Sigmoid colon (tissue), 3 donors: Measurements from ENCODE around the gene DYSF.

Experiments
- POLR2A ChIP-seq, 2 donors: fragments of 450-650 bp; IDR thresholded peaks; one replicate each; pipeline ENCODE4 v1.6.1; 2016; ENCODE audit warnings: antibody characterized with exemption in 2 of 2, mild to moderate bottlenecking in 2 of 2, moderate library complexity in 2 of 2
- TF ChIP-seq, protein P1 (sequence below), 4 experiments: fragments of 450-650 bp in 3 of 4; fragments of 200-600 bp in 1 of 4; IDR thresholded peaks; one replicate each; pipeline ENCODE4 v1.5.1; 2016 to 2019; ENCODE audit warnings: antibody characterized with exemption in 4 of 4, mild to moderate bottlenecking in 3 of 4, moderate library complexity in 2 of 4

DNA sequence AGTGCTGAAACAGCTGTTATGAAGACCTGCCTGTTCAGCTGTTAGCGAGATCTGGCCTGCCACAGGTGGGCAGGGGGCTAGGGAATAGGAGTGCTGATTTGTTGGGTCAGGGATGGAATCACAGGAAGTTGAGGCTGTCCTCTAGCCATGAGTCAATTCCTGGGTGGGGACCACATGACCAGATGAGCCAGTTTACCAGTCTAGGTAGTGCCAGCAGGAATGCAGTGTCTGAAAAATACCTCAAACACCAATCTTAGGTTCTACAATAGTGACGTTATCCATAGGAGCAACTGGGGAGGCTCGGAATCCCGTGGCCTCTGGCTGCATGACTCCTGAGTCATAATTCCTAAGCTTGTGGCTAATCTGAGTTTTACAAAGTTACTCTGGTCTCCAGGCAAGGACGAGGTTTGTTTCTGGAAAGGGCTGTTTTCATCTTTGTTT is 44.9 kb downstream of the DYSF start:
- TF ChIP-seq, protein P1, sequence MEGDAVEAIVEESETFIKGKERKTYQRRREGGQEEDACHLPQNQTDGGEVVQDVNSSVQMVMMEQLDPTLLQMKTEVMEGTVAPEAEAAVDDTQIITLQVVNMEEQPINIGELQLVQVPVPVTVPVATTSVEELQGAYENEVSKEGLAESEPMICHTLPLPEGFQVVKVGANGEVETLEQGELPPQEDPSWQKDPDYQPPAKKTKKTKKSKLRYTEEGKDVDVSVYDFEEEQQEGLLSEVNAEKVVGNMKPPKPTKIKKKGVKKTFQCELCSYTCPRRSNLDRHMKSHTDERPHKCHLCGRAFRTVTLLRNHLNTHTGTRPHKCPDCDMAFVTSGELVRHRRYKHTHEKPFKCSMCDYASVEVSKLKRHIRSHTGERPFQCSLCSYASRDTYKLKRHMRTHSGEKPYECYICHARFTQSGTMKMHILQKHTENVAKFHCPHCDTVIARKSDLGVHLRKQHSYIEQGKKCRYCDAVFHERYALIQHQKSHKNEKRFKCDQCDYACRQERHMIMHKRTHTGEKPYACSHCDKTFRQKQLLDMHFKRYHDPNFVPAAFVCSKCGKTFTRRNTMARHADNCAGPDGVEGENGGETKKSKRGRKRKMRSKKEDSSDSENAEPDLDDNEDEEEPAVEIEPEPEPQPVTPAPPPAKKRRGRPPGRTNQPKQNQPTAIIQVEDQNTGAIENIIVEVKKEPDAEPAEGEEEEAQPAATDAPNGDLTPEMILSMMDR (IDR thresholded peaks at IDR 0.05) = no peak
- TF ChIP-seq POLR2A (IDR thresholded peaks at IDR 0.05) = no peak
